ENCODE measurements around the gene GPR55.
A peak's percentile ranks its signal among the peaks of the same experiment; 100 is the strongest.

The GPR55 gene

GRCh38 chr2:230927711-230928341, 2.8 kb upstream of the GPR55 start:
- no peak for TF ChIP-seq SPI1 (IDR thresholded peaks at IDR 0.05; ENCODE audit: borderline replicate concordance, low read depth)
- no peak for TF ChIP-seq POLR2AphosphoS5 (IDR thresholded peaks at IDR 0.05; ENCODE audit: low read depth)
- no peak for TF ChIP-seq GABPA (IDR thresholded peaks at IDR 0.05; ENCODE audit: low read depth)
- Histone ChIP-seq H3K4me3 (replicated peaks; ENCODE audit: insufficient read depth, low read length) (no peak overlapping the region), H3K27ac (replicated peaks) (no peak overlapping the region), H3K27me3 (ENCODE audit: insufficient read depth, poor library complexity, severe bottlenecking) (no peaks in the 10 kb centered on the region)
- no peak for DNase-seq (ENCODE audit: low read depth in 1 of 2, low spot score in 1 of 2)

DNA sequence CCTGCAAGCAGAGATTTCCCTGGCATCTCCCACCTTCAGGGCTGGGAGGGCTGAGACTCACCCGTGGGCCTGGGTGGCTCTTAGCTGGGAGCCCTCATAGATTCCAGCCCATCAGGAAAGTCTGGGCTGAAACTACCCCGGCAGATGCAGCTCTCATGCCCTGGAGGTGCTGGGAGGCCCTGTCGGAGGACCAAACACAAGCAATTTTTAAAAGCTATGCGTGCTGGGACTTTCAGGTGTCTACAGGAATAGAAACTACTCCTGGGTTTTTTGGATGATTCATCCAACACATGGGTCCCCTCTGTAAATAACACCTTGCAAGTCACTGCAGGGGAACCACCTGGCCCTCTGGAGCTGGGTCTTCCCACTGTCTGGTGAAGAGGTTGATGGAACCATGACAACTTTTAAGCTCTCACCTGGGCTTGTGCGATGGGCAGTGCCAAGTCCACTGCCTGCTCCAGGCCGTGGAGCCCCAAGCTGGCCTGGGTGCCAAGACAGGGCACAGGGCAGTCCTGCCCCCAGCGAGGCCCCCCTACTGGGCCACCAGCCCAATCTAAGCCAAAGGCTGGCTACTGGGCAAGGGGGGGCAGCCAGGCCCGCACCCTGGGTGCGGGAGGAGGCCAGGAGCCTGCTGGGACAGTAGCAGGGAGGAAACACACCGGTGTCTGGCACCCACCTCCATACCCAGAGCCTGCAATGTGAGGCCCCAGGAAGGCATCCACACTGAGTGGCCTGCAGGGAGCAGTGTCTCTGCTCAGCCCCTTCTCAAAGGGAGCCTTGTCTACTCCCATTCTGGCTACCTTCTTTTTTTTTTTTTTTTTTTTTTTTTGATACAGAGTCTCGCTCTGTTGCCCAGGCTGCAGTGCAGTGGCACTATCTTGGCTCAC, 1.1 kb upstream of the GPR55 start:
- no peak for DNase-seq (ENCODE audit: low read depth in 1 of 2, low spot score in 1 of 2)
- Histone ChIP-seq H3K27me3 (ENCODE audit: insufficient read depth, poor library complexity, severe bottlenecking) (no peaks in the 10 kb centered on the region), H3K27ac (replicated peaks) (no peak overlapping the region), H3K4me3 (replicated peaks; ENCODE audit: insufficient read depth, low read length) (no peak overlapping the region)
- TF ChIP-seq SPI1 (IDR thresholded peaks at IDR 0.05; ENCODE audit: borderline replicate concordance, low read depth) (no peak), GABPA (IDR thresholded peaks at IDR 0.05; ENCODE audit: low read depth) (no peak), REST (IDR thresholded peaks at IDR 0.05; ENCODE audit: insufficient replicate concordance, low read depth) (no peak), POLR2AphosphoS5 (IDR thresholded peaks at IDR 0.05; ENCODE audit: low read depth) (no peak)
- TF ChIP-seq, protein P1, sequence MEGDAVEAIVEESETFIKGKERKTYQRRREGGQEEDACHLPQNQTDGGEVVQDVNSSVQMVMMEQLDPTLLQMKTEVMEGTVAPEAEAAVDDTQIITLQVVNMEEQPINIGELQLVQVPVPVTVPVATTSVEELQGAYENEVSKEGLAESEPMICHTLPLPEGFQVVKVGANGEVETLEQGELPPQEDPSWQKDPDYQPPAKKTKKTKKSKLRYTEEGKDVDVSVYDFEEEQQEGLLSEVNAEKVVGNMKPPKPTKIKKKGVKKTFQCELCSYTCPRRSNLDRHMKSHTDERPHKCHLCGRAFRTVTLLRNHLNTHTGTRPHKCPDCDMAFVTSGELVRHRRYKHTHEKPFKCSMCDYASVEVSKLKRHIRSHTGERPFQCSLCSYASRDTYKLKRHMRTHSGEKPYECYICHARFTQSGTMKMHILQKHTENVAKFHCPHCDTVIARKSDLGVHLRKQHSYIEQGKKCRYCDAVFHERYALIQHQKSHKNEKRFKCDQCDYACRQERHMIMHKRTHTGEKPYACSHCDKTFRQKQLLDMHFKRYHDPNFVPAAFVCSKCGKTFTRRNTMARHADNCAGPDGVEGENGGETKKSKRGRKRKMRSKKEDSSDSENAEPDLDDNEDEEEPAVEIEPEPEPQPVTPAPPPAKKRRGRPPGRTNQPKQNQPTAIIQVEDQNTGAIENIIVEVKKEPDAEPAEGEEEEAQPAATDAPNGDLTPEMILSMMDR (IDR thresholded peaks at IDR 0.05; ENCODE audit: insufficient read depth, low read length) = no peak

- TF ChIP-seq REST (IDR thresholded peaks at IDR 0.05; ENCODE audit: insufficient replicate concordance, low read depth) (no peak), SPI1 (IDR thresholded peaks at IDR 0.05; ENCODE audit: borderline replicate concordance, low read depth) (no peak), POLR2AphosphoS5 (IDR thresholded peaks at IDR 0.05; ENCODE audit: low read depth) (no peak), GABPA (IDR thresholded peaks at IDR 0.05; ENCODE audit: low read depth) (no peak)
- TF ChIP-seq, protein P1 (IDR thresholded peaks at IDR 0.05; ENCODE audit: insufficient read depth, low read length) = no peak
- DNase-seq (ENCODE audit: low read depth in 1 of 2, low spot score in 1 of 2) = peak; percentile 10 to 38
- no peak overlapping the region for H3K4me3 ChIP-seq (replicated peaks; ENCODE audit: insufficient read depth, low read length)
- H3K27ac ChIP-seq (replicated peaks) = no peak overlapping the region
- no peaks in the 10 kb centered on the region for H3K27me3 ChIP-seq (ENCODE audit: insufficient read depth, poor library complexity, severe bottlenecking)
Observed at GRCh38 chr2:230925443-230925878, 419 bp upstream of the GPR55 start.

- DNase-seq (ENCODE audit: low read depth in 1 of 2, low spot score in 1 of 2) = no peak
- H3K27ac ChIP-seq (replicated peaks) = no peak overlapping the region
- peak overlapping the region; percentile 36 for H3K4me3 ChIP-seq (replicated peaks; ENCODE audit: insufficient read depth, low read length)
- no peak for TF ChIP-seq SPI1 (IDR thresholded peaks at IDR 0.05; ENCODE audit: borderline replicate concordance, low read depth)
- TF ChIP-seq REST (IDR thresholded peaks at IDR 0.05; ENCODE audit: insufficient replicate concordance, low read depth) = no peak
- H3K27me3 ChIP-seq (ENCODE audit: insufficient read depth, poor library complexity, severe bottlenecking) = no peaks in the 10 kb centered on the region
Observed at GRCh38 chr2:230924092-230924469, 961 bp downstream of the GPR55 start.

Measured in HL-60 (cell line).